T-helper 1 cell treated with Interleukin-12 subunit alpha and Interleukin-12 subunit beta and Interleukin-4 antibody, amounts not matched to agents 30 ng/mL and 1 ng/mL, for 36 hours (primary cell): ENCODE data around the gene GFY. TPM values are rescaled to one million over a fixed set of nuclear protein-coding genes. Genes with fewer than 3 reads are reported as not detected.
"Not testable (repeated sequence)": the region's sequence is repeated elsewhere in the genome, so short reads cannot be mapped to it uniquely, and the experiment has no call there.

ENCODE experiments used
- intact Hi-C: fragments of 100-400 bp; cut with micrococcal nuclease; formaldehyde crosslinking; loops from one replicate; pipeline ENCODE4 v1.15.1; 2024
- total RNA-seq: library from RNA; stranded (reverse); gene quantifications from 2 replicates; pipeline ENCODE4 v1.2.3, GENCODE V29; 2022

GFY gene
- total RNA-seq, 1 donor from 2014 or later, result not detected

- intact Hi-C loops, result loop anchor here (2.0 kb wide), 3 partner anchors 20 to 198 kb away; partner anchors contain the start of genes PTH2, RPS11 and RRAS
These were observed 17.2 kb downstream of the GFY start for GRCh38 chr19:49442354-49442753.

DNA sequence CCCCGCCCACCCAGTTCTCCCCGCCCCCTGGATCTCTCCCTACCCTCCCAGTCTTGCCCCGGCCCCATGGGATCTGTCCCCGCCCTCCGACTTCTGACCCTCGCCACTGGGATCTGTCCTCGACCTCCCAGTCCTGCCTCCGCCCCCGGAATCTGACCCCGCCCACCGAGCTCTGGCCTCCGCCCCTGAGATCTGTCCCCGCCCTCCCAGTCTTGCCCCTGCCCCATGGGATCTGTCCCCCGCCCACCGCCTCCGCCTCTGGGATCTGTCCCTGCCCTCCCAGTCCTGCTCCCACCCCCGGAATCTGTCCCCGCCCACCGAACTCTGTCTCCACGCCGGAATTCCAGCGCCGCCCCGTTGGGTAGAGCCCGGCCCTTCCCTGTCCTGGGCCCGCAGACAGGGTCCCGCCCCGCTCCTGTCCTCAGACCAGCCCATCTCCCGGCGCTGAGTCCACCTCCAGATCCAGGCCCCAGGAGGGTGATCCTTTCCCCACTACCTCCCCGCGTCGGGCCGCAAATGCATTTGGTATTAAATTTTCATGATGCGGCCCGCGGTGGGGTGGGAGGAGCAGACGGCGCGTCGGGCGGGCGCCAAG is 17.7 kb downstream of the GFY start:
- intact Hi-C loops, result loop anchor here (1.0 to 2.0 kb wide), 10 partner anchors 8 to 217 kb away; partner anchors contain the start of genes DKKL1, FLT3LG, PIH1D1 and PTH2

GRCh38 chr19:49443366-49444099 is 18.3 kb downstream of the GFY start:
- intact Hi-C loops, result loop anchor here (1.0 to 2.0 kb wide), 10 partner anchors 8 to 217 kb away; partner anchors contain the start of genes DKKL1, FLT3LG, PIH1D1 and PTH2

- intact Hi-C loops, result not testable (repeated sequence)
These were observed 19.0 kb downstream of the GFY start for GRCh38 chr19:49444100-49444700.

GRCh38 chr19:49445997-49446396 is 20.8 kb downstream of the GFY start:
- intact Hi-C loops, result no loop called here

GRCh38 chr19:49447485-49448431 is 22.6 kb downstream of the GFY start:
- intact Hi-C loops, result no loop called here

GRCh38 chr19:49448432-49448786 is 23.2 kb downstream of the GFY start:
- intact Hi-C loops, result no loop called here

- intact Hi-C loops, result loop anchor here (5.0 kb wide), 4 partner anchors 323 to 803 kb away; partner anchors contain the start of genes CA11, FUZ, GYS1 and RUVBL2
These were observed 25.2 kb downstream of the GFY start for GRCh38 chr19:49450405-49450804.

GRCh38 chr19:49451430-49452181 is 26.4 kb downstream of the GFY start, which contains the start of gene PIH1D1:
TSS of gene PIH1D1 (minus strand) at chr19:49451814. CDS start at chr19:49451574, 240 bp downstream.
- intact Hi-C loops, result loop anchor here (1.0 to 5.0 kb wide), 9 partner anchors 8 to 804 kb away; partner anchors contain the start of genes AP2A1, CA11, FUZ and GYS1

DNA sequence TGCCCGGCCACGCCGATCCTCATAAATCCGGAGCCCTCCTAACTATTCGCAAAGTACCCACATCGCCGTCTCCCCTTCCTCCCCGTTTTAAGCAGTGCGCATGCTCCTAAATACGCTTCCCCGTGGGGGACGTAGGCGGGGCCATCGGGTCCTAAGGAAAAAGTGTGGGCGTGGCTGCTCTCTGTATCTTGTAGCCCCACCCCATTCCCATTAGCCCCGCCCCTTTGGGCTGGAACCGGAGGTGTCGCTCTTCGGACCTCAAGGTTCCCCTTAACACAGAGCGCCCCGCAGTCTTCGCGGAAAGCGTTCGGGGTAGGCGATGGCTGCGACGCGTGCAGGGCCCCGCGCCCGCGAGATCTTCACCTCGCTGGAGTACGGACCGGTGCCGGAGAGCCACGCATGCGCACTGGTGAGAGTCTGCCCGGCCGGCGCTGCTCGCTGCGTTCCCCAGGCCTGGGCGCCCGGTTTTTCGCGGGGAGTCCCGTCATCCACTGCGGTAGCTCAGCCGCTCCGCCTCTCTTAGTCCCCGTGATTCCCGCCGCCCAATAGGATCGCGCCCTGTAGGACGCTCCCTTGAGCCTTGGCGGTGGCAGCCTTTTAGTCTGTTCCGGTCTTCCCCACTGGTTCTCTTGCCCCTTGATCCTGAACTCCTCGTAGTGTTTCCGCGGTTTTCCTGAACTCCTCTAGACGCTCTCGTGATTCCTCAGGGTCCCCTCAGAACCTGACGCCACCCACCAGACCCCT is 28.0 kb downstream of the GFY start, which contains the start of gene ALDH16A1:
TSS of gene ALDH16A1 (plus strand) at position 213 of the 744 bp plus-strand sequence. CDS start at position 320, 107 bp downstream.
- intact Hi-C loops, result loop anchor here (1.0 to 5.0 kb wide), 13 partner anchors 16 to 806 kb away; partner anchors contain the start of genes AKT1S1, AP2A1, CA11 and FLT3LG

GRCh38 chr19:49453757-49454240 is 28.6 kb downstream of the GFY start:
- intact Hi-C loops, result loop anchor here (1.0 to 5.0 kb wide), 13 partner anchors 16 to 806 kb away; partner anchors contain the start of genes AKT1S1, AP2A1, CA11 and FLT3LG

GRCh38 chr19:49455773-49456172 is 30.6 kb downstream of the GFY start:
- intact Hi-C loops, result no loop called here

- intact Hi-C loops, result no loop called here
These were observed 31.1 kb downstream of the GFY start for GRCh38 chr19:49456326-49456725.

GRCh38 chr19:49458567-49458903 is 33.3 kb downstream of the GFY start:
- intact Hi-C loops, result no loop called here

- intact Hi-C loops, result no loop called here
These were observed 34.2 kb downstream of the GFY start for GRCh38 chr19:49459388-49459787.

DNA sequence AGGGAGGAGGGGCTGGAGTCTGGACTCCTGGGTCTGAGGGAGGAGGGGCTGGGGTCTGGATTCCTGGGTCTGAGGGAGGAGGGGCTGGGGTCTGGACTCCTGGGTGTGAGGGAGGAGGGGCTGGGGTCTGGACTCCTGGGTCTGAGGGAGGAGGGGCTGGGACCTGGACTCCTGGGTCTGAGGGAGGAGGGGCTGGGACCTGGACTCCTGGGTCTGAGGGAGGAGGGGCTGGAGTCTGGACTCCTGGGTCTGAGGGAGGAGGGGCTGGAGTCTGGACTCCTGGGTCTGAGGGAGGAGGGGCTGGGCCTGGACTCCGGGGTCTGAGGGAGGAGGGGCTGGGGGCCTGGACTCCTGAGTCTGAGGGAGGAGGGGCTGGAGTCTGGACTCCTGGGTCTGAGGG is 35.9 kb downstream of the GFY start:
- intact Hi-C loops, result not testable (repeated sequence)

GRCh38 chr19:49461656-49462055 is 36.5 kb downstream of the GFY start:
- intact Hi-C loops, result no loop called here

DNA sequence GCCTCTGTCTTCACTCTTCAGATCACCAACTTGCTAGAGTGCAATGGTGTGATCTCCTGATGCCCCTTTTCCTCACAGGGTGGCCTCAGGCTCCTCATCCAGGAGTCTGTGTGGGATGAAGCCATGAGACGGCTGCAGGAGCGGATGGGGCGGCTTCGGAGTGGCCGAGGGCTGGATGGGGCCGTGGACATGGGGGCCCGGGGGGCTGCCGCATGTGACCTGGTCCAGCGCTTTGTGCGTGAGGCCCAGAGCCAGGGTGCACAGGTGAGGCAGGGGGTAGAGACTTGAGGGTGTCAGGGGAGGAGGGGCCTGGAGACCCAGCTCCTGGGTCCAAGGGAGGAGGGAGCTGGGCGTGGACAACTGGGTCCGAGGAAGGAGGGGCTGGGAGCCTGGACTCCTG is 37.3 kb downstream of the GFY start:
- intact Hi-C loops, result no loop called here
